Measurements from ENCODE around the gene EXO1. TPM values are rescaled to one million over a fixed set of nuclear protein-coding genes. Genes with fewer than 3 reads are reported as not detected.

EXO1 gene
- polyA plus RNA-seq, 1 donor (not counting 4 experiments of a cell fraction or from before 2014, with no cell fraction given): 5.4 TPM

DNA sequence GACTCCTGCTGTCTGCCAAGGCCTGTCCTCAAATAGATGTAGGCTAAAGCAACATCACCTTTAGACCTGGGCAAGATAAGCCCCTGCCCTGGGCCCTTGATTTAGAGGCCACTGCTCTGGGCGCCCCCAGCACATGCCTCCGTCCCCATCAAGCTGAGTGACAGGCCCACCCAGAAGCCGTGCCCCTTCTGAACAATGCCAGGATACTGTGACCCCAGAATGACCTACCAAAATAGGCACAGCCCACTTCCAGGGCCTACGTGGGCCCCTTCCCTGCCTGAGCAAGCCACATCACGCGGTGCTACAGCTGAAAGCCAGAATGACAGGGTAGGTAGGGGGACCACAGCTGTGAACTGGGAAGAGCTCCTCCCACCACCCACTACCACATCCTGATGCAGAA is 84.8 kb downstream of the EXO1 start:
- FAIRE-seq (no peak), DNase-seq (ENCODE audit: low read depth, low spot score) (no peak)
- no peak overlapping the region for H2AFZ ChIP-seq (ENCODE audit: control insufficient read depth, low read length)
- H3K27me3 ChIP-seq (ENCODE audit: control insufficient read depth, extremely low read depth, insufficient read depth, low read length): no peaks in the 10 kb centered on the region
- H3K36me3 ChIP-seq (ENCODE audit: control insufficient read depth in 2 of 2, extremely low read depth in 1 of 2, insufficient read depth in 2 of 2, low read length in 2 of 2): no peaks in the 10 kb centered on the region
- no peaks in the 10 kb centered on the region for H3K79me2 ChIP-seq (ENCODE audit: control insufficient read depth, insufficient read depth, low read length)
- no peaks in the 10 kb centered on the region for H3K9me3 ChIP-seq (ENCODE audit: control insufficient read depth, low read depth, low read length)
- dilution Hi-C loops (cut with MboI; ENCODE audit: extremely low pct_ligation_motif_present, low sequenced_read_pairs): no loop called here
- no peaks in the 10 kb centered on the region for H3K9me1 ChIP-seq (ENCODE audit: control insufficient read depth, extremely low read depth, insufficient read depth, low read length)
- no peak overlapping the region for H3K4me3 ChIP-seq (ENCODE audit: control insufficient read depth in 2 of 3, extremely low read depth in 1 of 3, insufficient read depth in 2 of 3, low read depth in 1 of 3, low read length in 3 of 3)
- no peaks in the 10 kb centered on the region for H4K20me1 ChIP-seq (ENCODE audit: control insufficient read depth, extremely low read depth, insufficient read depth, low read length)
- no peak overlapping the region for H3K4me2 ChIP-seq (ENCODE audit: control insufficient read depth, extremely low read depth, insufficient read depth, low read depth, low read length)
- H3K27ac ChIP-seq (ENCODE audit: control insufficient read depth, insufficient read depth, low read length): no peak overlapping the region
- TF ChIP-seq, protein P1, sequence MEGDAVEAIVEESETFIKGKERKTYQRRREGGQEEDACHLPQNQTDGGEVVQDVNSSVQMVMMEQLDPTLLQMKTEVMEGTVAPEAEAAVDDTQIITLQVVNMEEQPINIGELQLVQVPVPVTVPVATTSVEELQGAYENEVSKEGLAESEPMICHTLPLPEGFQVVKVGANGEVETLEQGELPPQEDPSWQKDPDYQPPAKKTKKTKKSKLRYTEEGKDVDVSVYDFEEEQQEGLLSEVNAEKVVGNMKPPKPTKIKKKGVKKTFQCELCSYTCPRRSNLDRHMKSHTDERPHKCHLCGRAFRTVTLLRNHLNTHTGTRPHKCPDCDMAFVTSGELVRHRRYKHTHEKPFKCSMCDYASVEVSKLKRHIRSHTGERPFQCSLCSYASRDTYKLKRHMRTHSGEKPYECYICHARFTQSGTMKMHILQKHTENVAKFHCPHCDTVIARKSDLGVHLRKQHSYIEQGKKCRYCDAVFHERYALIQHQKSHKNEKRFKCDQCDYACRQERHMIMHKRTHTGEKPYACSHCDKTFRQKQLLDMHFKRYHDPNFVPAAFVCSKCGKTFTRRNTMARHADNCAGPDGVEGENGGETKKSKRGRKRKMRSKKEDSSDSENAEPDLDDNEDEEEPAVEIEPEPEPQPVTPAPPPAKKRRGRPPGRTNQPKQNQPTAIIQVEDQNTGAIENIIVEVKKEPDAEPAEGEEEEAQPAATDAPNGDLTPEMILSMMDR (optimal IDR thresholded peaks at IDR 0.05 in 1 of 3, IDR thresholded peaks at IDR 0.05 in 1 of 3, conservative IDR thresholded peaks at IDR 0.05 in 1 of 3; ENCODE audit: extremely low read depth in 1 of 3, insufficient read depth in 2 of 3, low read length in 3 of 3): no peak
- no peak for TF ChIP-seq EZH2 (IDR thresholded peaks at IDR 0.05; ENCODE audit: low read length)
- no peaks in the 10 kb centered on the region for H3K4me1 ChIP-seq (ENCODE audit: control insufficient read depth, extremely low read depth, insufficient read depth, low read length)
- H3K9ac ChIP-seq (ENCODE audit: control insufficient read depth, extremely low read depth, insufficient read depth, low read length): no peak overlapping the region

- dilution Hi-C loops (cut with MboI; ENCODE audit: extremely low pct_ligation_motif_present, low sequenced_read_pairs): no loop called here
- Histone ChIP-seq H3K36me3 (ENCODE audit: control insufficient read depth in 2 of 2, extremely low read depth in 1 of 2, insufficient read depth in 2 of 2, low read length in 2 of 2) (no peaks in the 10 kb centered on the region), H3K4me2 (ENCODE audit: control insufficient read depth, extremely low read depth, insufficient read depth, low read depth, low read length) (no peak overlapping the region), H3K4me1 (ENCODE audit: control insufficient read depth, extremely low read depth, insufficient read depth, low read length) (no peaks in the 10 kb centered on the region), H2AFZ (ENCODE audit: control insufficient read depth, low read length) (no peak overlapping the region), H3K27ac (ENCODE audit: control insufficient read depth, insufficient read depth, low read length) (no peak overlapping the region), H3K9me3 (ENCODE audit: control insufficient read depth, low read depth, low read length) (no peaks in the 10 kb centered on the region), H3K9ac (ENCODE audit: control insufficient read depth, extremely low read depth, insufficient read depth, low read length) (no peak overlapping the region), H3K79me2 (ENCODE audit: control insufficient read depth, insufficient read depth, low read length) (no peaks in the 10 kb centered on the region), H3K27me3 (ENCODE audit: control insufficient read depth, extremely low read depth, insufficient read depth, low read length) (no peaks in the 10 kb centered on the region), H3K9me1 (ENCODE audit: control insufficient read depth, extremely low read depth, insufficient read depth, low read length) (no peaks in the 10 kb centered on the region), H3K4me3 (ENCODE audit: control insufficient read depth in 2 of 3, extremely low read depth in 1 of 3, insufficient read depth in 2 of 3, low read depth in 1 of 3, low read length in 3 of 3) (no peak overlapping the region), H4K20me1 (ENCODE audit: control insufficient read depth, extremely low read depth, insufficient read depth, low read length) (no peaks in the 10 kb centered on the region)
- no peak for DNase-seq (ENCODE audit: low read depth, low spot score)
- FAIRE-seq: no peak
- TF ChIP-seq, protein P1 (optimal IDR thresholded peaks at IDR 0.05 in 1 of 3, IDR thresholded peaks at IDR 0.05 in 1 of 3, conservative IDR thresholded peaks at IDR 0.05 in 1 of 3; ENCODE audit: extremely low read depth in 1 of 3, insufficient read depth in 2 of 3, low read length in 3 of 3): no peak
- TF ChIP-seq EZH2 (IDR thresholded peaks at IDR 0.05; ENCODE audit: low read length): no peak
Measured at GRCh38 chr1:241934201-241934848, 86.3 kb downstream of the EXO1 start.

Measured in keratinocyte (primary cell).